Stimulated activated naive CD8-positive, alpha-beta T cell treated with anti-CD3 and anti-CD28 coated beads, Interleukin-15, Interleukin-2, amounts not matched to agents 100 ng/mL and 50 ng/mL, for 24 hours (primary cell): ENCODE results near the gene PDE9A.

Experiments used
- H3K27ac Mint-ChIP-seq: one replicate; pipeline ENCODE4 v1.8.0; 2021; ENCODE audit warnings: mild to moderate bottlenecking, mixed read lengths
- H3K27me3 Mint-ChIP-seq: one replicate; pipeline ENCODE4 v1.8.0; 2021; ENCODE audit warnings: mixed read lengths
- H3K36me3 Mint-ChIP-seq: one replicate; pipeline ENCODE4 v1.8.0; 2021; ENCODE audit warnings: low read depth, mixed read lengths
- H3K4me1 Mint-ChIP-seq: one replicate; pipeline ENCODE4 v1.8.0; 2021; ENCODE audit warnings: low read depth, mixed read lengths
- H3K4me3 Mint-ChIP-seq: one replicate; pipeline ENCODE4 v1.8.0; 2021; ENCODE audit warnings: mild to moderate bottlenecking, mixed read lengths
- H3K9me3 Mint-ChIP-seq: one replicate; pipeline ENCODE4 v1.8.0; 2021; ENCODE audit warnings: mixed read lengths

PDE9A gene

GRCh38 chr21:42755766-42756579, 102.6 kb downstream of the PDE9A start:
- H3K9me3 Mint-ChIP-seq: no peaks in the 10 kb centered on the region
- H3K4me3 Mint-ChIP-seq: no peak overlapping the region
- no peaks in the 10 kb centered on the region for H3K27me3 Mint-ChIP-seq
- H3K27ac Mint-ChIP-seq: no peak overlapping the region
- H3K36me3 Mint-ChIP-seq: no peaks in the 10 kb centered on the region
- H3K4me1 Mint-ChIP-seq: no peaks in the 10 kb centered on the region

GRCh38 chr21:42756580-42757250, 103.3 kb downstream of the PDE9A start:
- Mint-ChIP-seq H3K9me3 (no peaks in the 10 kb centered on the region), H3K4me1 (no peaks in the 10 kb centered on the region), H3K27ac (no peak overlapping the region), H3K36me3 (no peaks in the 10 kb centered on the region), H3K27me3 (no peaks in the 10 kb centered on the region), H3K4me3 (no peak overlapping the region)

GRCh38 chr21:42757422-42757821, 104.0 kb downstream of the PDE9A start:
- H3K4me1 Mint-ChIP-seq: no peaks in the 10 kb centered on the region
- H3K9me3 Mint-ChIP-seq: no peaks in the 10 kb centered on the region
- no peak overlapping the region for H3K4me3 Mint-ChIP-seq
- H3K27ac Mint-ChIP-seq: no peak overlapping the region
- no peaks in the 10 kb centered on the region for H3K36me3 Mint-ChIP-seq
- no peaks in the 10 kb centered on the region for H3K27me3 Mint-ChIP-seq

- H3K36me3 Mint-ChIP-seq: no peaks in the 10 kb centered on the region
- H3K4me1 Mint-ChIP-seq: no peaks in the 10 kb centered on the region
- no peak overlapping the region for H3K4me3 Mint-ChIP-seq
- H3K9me3 Mint-ChIP-seq: no peaks in the 10 kb centered on the region
- H3K27ac Mint-ChIP-seq: no peak overlapping the region
- H3K27me3 Mint-ChIP-seq: no peaks in the 10 kb centered on the region
These were observed 104.6 kb downstream of the PDE9A start for GRCh38 chr21:42757826-42758655.

- Mint-ChIP-seq H3K4me3 (no peak overlapping the region), H3K27ac (no peak overlapping the region), H3K9me3 (no peaks in the 10 kb centered on the region), H3K27me3 (no peaks in the 10 kb centered on the region), H3K4me1 (no peaks in the 10 kb centered on the region), H3K36me3 (no peaks in the 10 kb centered on the region)
These were observed 105.5 kb downstream of the PDE9A start for GRCh38 chr21:42758721-42759593.

- no peak overlapping the region for H3K4me3 Mint-ChIP-seq
- no peak overlapping the region for H3K27ac Mint-ChIP-seq
- no peaks in the 10 kb centered on the region for H3K4me1 Mint-ChIP-seq
- no peaks in the 10 kb centered on the region for H3K36me3 Mint-ChIP-seq
- no peaks in the 10 kb centered on the region for H3K9me3 Mint-ChIP-seq
- H3K27me3 Mint-ChIP-seq: no peaks in the 10 kb centered on the region
These were observed 106.1 kb downstream of the PDE9A start for GRCh38 chr21:42759594-42759927.

GRCh38 chr21:42760361-42760950, 107.0 kb downstream of the PDE9A start:
- Mint-ChIP-seq H3K27ac (no peak overlapping the region), H3K27me3 (no peaks in the 10 kb centered on the region)

GRCh38 chr21:42760951-42761751, 107.7 kb downstream of the PDE9A start:
- Mint-ChIP-seq H3K27ac (no peak overlapping the region), H3K4me1 (no peaks in the 10 kb centered on the region), H3K4me3 (no peak overlapping the region), H3K27me3 (no peaks in the 10 kb centered on the region), H3K36me3 (no peaks in the 10 kb centered on the region), H3K9me3 (no peaks in the 10 kb centered on the region)

More at GRCh38 chr21:42760361-42760950, 107.0 kb downstream of the PDE9A start:
- Mint-ChIP-seq H3K4me1 (no peaks in the 10 kb centered on the region), H3K9me3 (no peaks in the 10 kb centered on the region), H3K36me3 (no peaks in the 10 kb centered on the region), H3K4me3 (no peak overlapping the region)

GRCh38 chr21:42761776-42762335, 108.4 kb downstream of the PDE9A start:
- Mint-ChIP-seq H3K36me3 (no peaks in the 10 kb centered on the region), H3K4me3 (no peak overlapping the region), H3K9me3 (no peaks in the 10 kb centered on the region), H3K27ac (no peak overlapping the region), H3K4me1 (no peaks in the 10 kb centered on the region), H3K27me3 (no peaks in the 10 kb centered on the region)

- H3K27ac Mint-ChIP-seq: no peak overlapping the region
- no peaks in the 10 kb centered on the region for H3K9me3 Mint-ChIP-seq
- H3K36me3 Mint-ChIP-seq: no peaks in the 10 kb centered on the region
- no peak overlapping the region for H3K4me3 Mint-ChIP-seq
- no peaks in the 10 kb centered on the region for H3K4me1 Mint-ChIP-seq
- H3K27me3 Mint-ChIP-seq: no peaks in the 10 kb centered on the region
These were observed 110.4 kb downstream of the PDE9A start for GRCh38 chr21:42763581-42764442.

- Mint-ChIP-seq H3K4me3 (no peak overlapping the region), H3K27ac (no peak overlapping the region), H3K4me1 (no peaks in the 10 kb centered on the region), H3K9me3 (no peaks in the 10 kb centered on the region), H3K36me3 (no peaks in the 10 kb centered on the region), H3K27me3 (no peaks in the 10 kb centered on the region)
These were observed 111.0 kb downstream of the PDE9A start for GRCh38 chr21:42764443-42764760.

GRCh38 chr21:42764883-42765282, 111.5 kb downstream of the PDE9A start:
- Mint-ChIP-seq H3K27ac (no peak overlapping the region), H3K36me3 (no peaks in the 10 kb centered on the region), H3K4me1 (no peaks in the 10 kb centered on the region), H3K4me3 (no peak overlapping the region), H3K9me3 (no peaks in the 10 kb centered on the region), H3K27me3 (no peaks in the 10 kb centered on the region)

GRCh38 chr21:42765656-42766055, 112.2 kb downstream of the PDE9A start:
- no peak overlapping the region for H3K4me3 Mint-ChIP-seq
- H3K9me3 Mint-ChIP-seq: no peaks in the 10 kb centered on the region
- H3K27me3 Mint-ChIP-seq: no peaks in the 10 kb centered on the region
- no peaks in the 10 kb centered on the region for H3K4me1 Mint-ChIP-seq
- H3K36me3 Mint-ChIP-seq: no peaks in the 10 kb centered on the region
- no peak overlapping the region for H3K27ac Mint-ChIP-seq
